HepG2 (cell line): Measurements from ENCODE around the gene ODR4. TPM values are rescaled to one million over a fixed set of nuclear protein-coding genes. Genes with fewer than 3 reads are reported as not detected.

Experiments
- ATF1 ChIP-seq: IDR thresholded peaks from 2 replicates; pipeline ENCODE4 v1.6.1; 2016; ENCODE audit warnings: mild to moderate bottlenecking, control low read depth
- FOXK2 ChIP-seq: fragments of 450-650 bp; IDR thresholded peaks from 2 replicates; pipeline ENCODE4 v1.6.1; 2016
- HDAC1 ChIP-seq: sonication (generic); formaldehyde crosslinking; IDR thresholded peaks from 2 replicates; pipeline ENCODE4 v1.5.1; 2020; ENCODE audit warnings: mild to moderate bottlenecking, missing genetic modification reagents
- JUND ChIP-seq: sonication (generic); formaldehyde crosslinking; IDR thresholded peaks from 2 replicates; pipeline ENCODE4 v1.8.0; 2022; ENCODE audit warnings: mild to moderate bottlenecking, missing genetic modification reagents
- KDM2A ChIP-seq: sonication (generic); formaldehyde crosslinking; IDR thresholded peaks from 2 replicates; pipeline ENCODE4 v1.4.0; 2020; ENCODE audit warnings: low read depth, missing genetic modification reagents, borderline replicate concordance
- MATR3 ChIP-seq: sonication (generic); formaldehyde crosslinking; IDR thresholded peaks from 2 replicates; pipeline ENCODE4 v1.4.0; 2020; ENCODE audit warnings: missing genetic modification reagents
- NFAT5 ChIP-seq: sonication (generic); formaldehyde crosslinking; IDR thresholded peaks from 2 replicates; pipeline ENCODE4 v1.4.0; 2020; ENCODE audit warnings: missing genetic modification reagents
- NFYC ChIP-seq: IDR thresholded peaks from 2 replicates; pipeline ENCODE4 v1.6.1; 2016; ENCODE audit warnings: missing genetic modification reagents, missing compliant biosample characterization
- PHF20 ChIP-seq: sonication (generic); formaldehyde crosslinking; IDR thresholded peaks from 2 replicates; pipeline ENCODE4 v1.5.0; 2020; ENCODE audit warnings: mild to moderate bottlenecking, missing genetic modification reagents
- RARA ChIP-seq: IDR thresholded peaks from 2 replicates; pipeline ENCODE4 v1.6.1; 2016; ENCODE audit warnings: missing genetic modification reagents, missing compliant biosample characterization
- RBAK ChIP-seq: sonication (generic); formaldehyde crosslinking; IDR thresholded peaks from 2 replicates; pipeline ENCODE4 v1.5.1; 2020; ENCODE audit warnings: mild to moderate bottlenecking, missing genetic modification reagents
- RFXANK ChIP-seq: IDR thresholded peaks from 2 replicates; pipeline ENCODE4 v1.6.1; 2016
- RFXAP ChIP-seq: sonication (generic); formaldehyde crosslinking; IDR thresholded peaks from 2 replicates; pipeline ENCODE4 v1.4.0; 2020; ENCODE audit warnings: missing genetic modification reagents, borderline replicate concordance
- SRF ChIP-seq: IDR thresholded peaks from 2 replicates; pipeline ENCODE4 v1.6.1; 2011; ENCODE audit warnings: mild to moderate bottlenecking, low read depth, low read length, moderate library complexity
- ZBTB42 ChIP-seq: sonication (generic); formaldehyde crosslinking; IDR thresholded peaks from 2 replicates; pipeline ENCODE4 v1.5.0; 2020; ENCODE audit warnings: mild to moderate bottlenecking, missing genetic modification reagents
- ZFP37 ChIP-seq: sonication (generic); formaldehyde crosslinking; IDR thresholded peaks from 2 replicates; pipeline ENCODE4 v1.4.0; 2020; ENCODE audit warnings: missing genetic modification reagents, borderline replicate concordance
- ZNF235 ChIP-seq: sonication (generic); formaldehyde crosslinking; IDR thresholded peaks from 2 replicates; pipeline ENCODE4 v1.8.1; 2023; ENCODE audit warnings: mild to moderate bottlenecking, missing genetic modification reagents, borderline replicate concordance
- polyA plus RNA-seq, 8 experiments: library from polyadenylated mRNA; depleted of rRNA in 3 of 8; stranded (reverse) in 7 of 8; unstranded in 1 of 8; fragments of >200 nt; fragmentation: Illumina TruSeq in 4 of 8; extraction: Trizol in 4 of 8; gene quantifications; 2 replicates each; pipeline versions ENCODE4 v1.2.1 to v1.2.3, GENCODE V29; 2011 to 2016; ENCODE audit warnings: low read depth in 4 of 8, missing spikeins in 1 of 8, mixed read lengths in 1 of 8; ENCODE audit not compliant: insufficient read depth in 1 of 8
- total RNA-seq, 5 experiments: library from RNA; depleted of rRNA; stranded (reverse); fragments of >200 nt; fragmentation: Illumina TruSeq; extraction: Trizol; gene quantifications; 2 replicates each; pipeline ENCODE4 v1.2.3, GENCODE V29; 2016; ENCODE audit warnings: low read depth in 1 of 5
- TF ChIP-seq, protein P1 (sequence below): sonication (generic); formaldehyde crosslinking; IDR thresholded peaks from 2 replicates; pipeline ENCODE4 v1.4.0; 2020; ENCODE audit warnings: mild to moderate bottlenecking, missing genetic modification reagents
- TF ChIP-seq, protein P2 (sequence below): sonication (generic); formaldehyde crosslinking; IDR thresholded peaks from 2 replicates; pipeline ENCODE4 v1.9.0; 2022; ENCODE audit warnings: missing genetic modification reagents, mild to moderate bottlenecking, borderline replicate concordance

Gene ODR4
- total and polyA plus RNA-seq, 2 of the 13 experiments (the other 11 are each of a cell fraction or from before 2014, with no cell fraction given) = 16.3 to 22.0 TPM

DNA sequence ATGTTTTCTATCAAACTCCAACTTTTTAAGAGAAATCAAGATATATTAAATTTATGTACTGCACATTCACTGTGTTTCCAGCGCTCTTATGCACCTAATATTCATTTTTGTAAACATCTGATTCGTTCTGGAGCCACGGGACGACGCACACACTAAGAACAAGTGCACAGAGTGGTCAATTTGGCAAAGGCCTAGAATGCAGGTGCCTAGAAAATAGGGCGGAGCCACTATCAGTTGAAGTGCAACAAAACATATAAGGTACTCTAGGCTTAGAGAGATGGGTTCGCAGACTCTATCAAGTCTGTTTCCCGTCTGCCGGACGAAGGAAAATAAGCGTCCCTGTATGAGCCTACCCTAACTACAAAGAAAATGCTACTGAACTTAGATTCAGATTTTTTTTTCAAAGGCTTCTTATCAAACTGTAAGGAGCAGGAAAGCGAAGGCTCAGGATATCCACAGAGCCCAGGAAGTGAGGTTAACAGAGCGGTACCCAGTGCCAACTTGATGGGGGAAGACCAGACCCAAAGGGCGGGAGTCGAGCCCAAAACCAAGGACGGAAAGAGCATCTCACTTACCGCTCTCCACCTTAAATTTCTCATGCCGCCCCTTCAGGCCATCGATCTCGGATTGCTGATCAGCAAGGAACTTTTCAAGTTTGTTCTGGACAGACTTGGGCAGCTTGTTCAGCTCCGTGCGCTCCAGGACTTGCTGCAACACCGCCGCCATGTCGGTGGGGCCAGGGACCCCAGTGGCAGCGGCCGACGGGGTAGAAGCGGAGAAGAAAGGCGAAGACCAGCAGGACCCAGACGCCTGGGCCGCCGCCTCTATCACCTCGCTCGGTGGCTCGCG lies 1.1 kb upstream of the ODR4 start (continued):
- TF ChIP-seq, protein P1, sequence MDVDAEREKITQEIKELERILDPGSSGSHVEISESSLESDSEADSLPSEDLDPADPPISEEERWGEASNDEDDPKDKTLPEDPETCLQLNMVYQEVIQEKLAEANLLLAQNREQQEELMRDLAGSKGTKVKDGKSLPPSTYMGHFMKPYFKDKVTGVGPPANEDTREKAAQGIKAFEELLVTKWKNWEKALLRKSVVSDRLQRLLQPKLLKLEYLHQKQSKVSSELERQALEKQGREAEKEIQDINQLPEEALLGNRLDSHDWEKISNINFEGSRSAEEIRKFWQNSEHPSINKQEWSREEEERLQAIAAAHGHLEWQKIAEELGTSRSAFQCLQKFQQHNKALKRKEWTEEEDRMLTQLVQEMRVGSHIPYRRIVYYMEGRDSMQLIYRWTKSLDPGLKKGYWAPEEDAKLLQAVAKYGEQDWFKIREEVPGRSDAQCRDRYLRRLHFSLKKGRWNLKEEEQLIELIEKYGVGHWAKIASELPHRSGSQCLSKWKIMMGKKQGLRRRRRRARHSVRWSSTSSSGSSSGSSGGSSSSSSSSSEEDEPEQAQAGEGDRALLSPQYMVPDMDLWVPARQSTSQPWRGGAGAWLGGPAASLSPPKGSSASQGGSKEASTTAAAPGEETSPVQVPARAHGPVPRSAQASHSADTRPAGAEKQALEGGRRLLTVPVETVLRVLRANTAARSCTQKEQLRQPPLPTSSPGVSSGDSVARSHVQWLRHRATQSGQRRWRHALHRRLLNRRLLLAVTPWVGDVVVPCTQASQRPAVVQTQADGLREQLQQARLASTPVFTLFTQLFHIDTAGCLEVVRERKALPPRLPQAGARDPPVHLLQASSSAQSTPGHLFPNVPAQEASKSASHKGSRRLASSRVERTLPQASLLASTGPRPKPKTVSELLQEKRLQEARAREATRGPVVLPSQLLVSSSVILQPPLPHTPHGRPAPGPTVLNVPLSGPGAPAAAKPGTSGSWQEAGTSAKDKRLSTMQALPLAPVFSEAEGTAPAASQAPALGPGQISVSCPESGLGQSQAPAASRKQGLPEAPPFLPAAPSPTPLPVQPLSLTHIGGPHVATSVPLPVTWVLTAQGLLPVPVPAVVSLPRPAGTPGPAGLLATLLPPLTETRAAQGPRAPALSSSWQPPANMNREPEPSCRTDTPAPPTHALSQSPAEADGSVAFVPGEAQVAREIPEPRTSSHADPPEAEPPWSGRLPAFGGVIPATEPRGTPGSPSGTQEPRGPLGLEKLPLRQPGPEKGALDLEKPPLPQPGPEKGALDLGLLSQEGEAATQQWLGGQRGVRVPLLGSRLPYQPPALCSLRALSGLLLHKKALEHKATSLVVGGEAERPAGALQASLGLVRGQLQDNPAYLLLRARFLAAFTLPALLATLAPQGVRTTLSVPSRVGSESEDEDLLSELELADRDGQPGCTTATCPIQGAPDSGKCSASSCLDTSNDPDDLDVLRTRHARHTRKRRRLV = no peak; the same call in 1 of the 2 replicates
- no peak for TF ChIP-seq RFXANK
- no peak for TF ChIP-seq RFXAP (CRISPR knock-in tag)
- TF ChIP-seq, protein P2, sequence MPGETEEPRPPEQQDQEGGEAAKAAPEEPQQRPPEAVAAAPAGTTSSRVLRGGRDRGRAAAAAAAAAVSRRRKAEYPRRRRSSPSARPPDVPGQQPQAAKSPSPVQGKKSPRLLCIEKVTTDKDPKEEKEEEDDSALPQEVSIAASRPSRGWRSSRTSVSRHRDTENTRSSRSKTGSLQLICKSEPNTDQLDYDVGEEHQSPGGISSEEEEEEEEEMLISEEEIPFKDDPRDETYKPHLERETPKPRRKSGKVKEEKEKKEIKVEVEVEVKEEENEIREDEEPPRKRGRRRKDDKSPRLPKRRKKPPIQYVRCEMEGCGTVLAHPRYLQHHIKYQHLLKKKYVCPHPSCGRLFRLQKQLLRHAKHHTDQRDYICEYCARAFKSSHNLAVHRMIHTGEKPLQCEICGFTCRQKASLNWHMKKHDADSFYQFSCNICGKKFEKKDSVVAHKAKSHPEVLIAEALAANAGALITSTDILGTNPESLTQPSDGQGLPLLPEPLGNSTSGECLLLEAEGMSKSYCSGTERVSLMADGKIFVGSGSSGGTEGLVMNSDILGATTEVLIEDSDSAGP (CRISPR knock-in tag) = no peak
- TF ChIP-seq ATF1 (CRISPR knock-in tag) = no peak
- TF ChIP-seq HDAC1 = no peak; the same call in 1 of the 2 replicates
- TF ChIP-seq NFYC (CRISPR knock-in tag) = peak; percentile 34; the same call in 1 of the 2 replicates
- no peak for TF ChIP-seq ZFP37 (CRISPR knock-in tag)
- TF ChIP-seq FOXK2 = no peak
- no peak for TF ChIP-seq ZBTB42 (CRISPR knock-in tag)
- TF ChIP-seq NFAT5 (CRISPR knock-in tag) = no peak
- TF ChIP-seq RARA (CRISPR knock-in tag) = 0 out of 2 replicates have a peak, but pooled peaks have one; percentile 13
- no peak for TF ChIP-seq JUND (CRISPR knock-in tag)
- no peak for TF ChIP-seq MATR3
- TF ChIP-seq RBAK = no peak
- TF ChIP-seq PHF20 = no peak
- no peak for TF ChIP-seq KDM2A
- peak; percentile 11; the same call in 1 of the 2 replicates for TF ChIP-seq ZNF235 (CRISPR knock-in tag)
- no peak for TF ChIP-seq SRF
